ENCODE data around the gene SLBP.

Gene SLBP

GRCh38 chr4:1745697-1746096 is 33.6 kb upstream of the SLBP start:
- in situ Hi-C loops (cut with HindIII; ENCODE audit: low pct_unique_long_range_greater_than_20kb, low sequenced_read_pairs), result no loop called here
- DNase-seq (ENCODE audit: low read depth in 1 of 2, low spot score in 1 of 2), result no peak
- no peak for TF ChIP-seq JUND (IDR thresholded peaks at IDR 0.05; ENCODE audit: low read depth)

GRCh38 chr4:1745165-1745564 is 33.0 kb upstream of the SLBP start:
- no peak for TF ChIP-seq JUND (IDR thresholded peaks at IDR 0.05; ENCODE audit: low read depth)
- DNase-seq (ENCODE audit: low read depth in 1 of 2, low spot score in 1 of 2), result no peak
- in situ Hi-C loops (cut with HindIII; ENCODE audit: low pct_unique_long_range_greater_than_20kb, low sequenced_read_pairs), result no loop called here

GRCh38 chr4:1744552-1744951 is 32.4 kb upstream of the SLBP start:
- no peak for TF ChIP-seq JUND (IDR thresholded peaks at IDR 0.05; ENCODE audit: low read depth)
- no peak for DNase-seq (ENCODE audit: low read depth in 1 of 2, low spot score in 1 of 2)
- in situ Hi-C loops (cut with HindIII; ENCODE audit: low pct_unique_long_range_greater_than_20kb, low sequenced_read_pairs), result no loop called here

DNA sequence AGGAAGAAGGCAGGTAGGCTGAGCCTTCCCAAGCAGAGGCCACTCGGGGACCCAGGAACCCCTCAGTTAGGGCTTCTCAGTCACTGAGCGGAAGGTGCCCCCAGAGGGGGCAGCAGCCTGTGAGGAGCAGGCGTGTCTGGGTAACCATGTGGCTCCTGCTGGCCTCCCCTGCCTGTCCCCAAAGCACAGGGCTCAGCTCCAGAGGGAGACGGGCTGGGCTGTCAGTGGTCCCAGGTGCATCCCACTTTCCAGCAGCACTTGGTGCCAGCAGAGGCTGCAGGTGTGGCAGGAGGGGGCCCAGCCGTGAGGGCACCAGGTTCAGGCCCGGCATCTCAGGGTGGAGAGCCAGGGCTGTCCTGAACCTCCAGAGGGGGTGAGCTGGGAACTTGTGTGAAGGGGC is 31.9 kb upstream of the SLBP start:
- in situ Hi-C loops (cut with HindIII; ENCODE audit: low pct_unique_long_range_greater_than_20kb, low sequenced_read_pairs), result no loop called here
- DNase-seq (ENCODE audit: low read depth in 1 of 2, low spot score in 1 of 2), result no peak
- no peak for TF ChIP-seq JUND (IDR thresholded peaks at IDR 0.05; ENCODE audit: low read depth)

GRCh38 chr4:1743551-1743950 is 31.4 kb upstream of the SLBP start:
- in situ Hi-C loops (cut with HindIII; ENCODE audit: low pct_unique_long_range_greater_than_20kb, low sequenced_read_pairs), result no loop called here
- no peak for DNase-seq (ENCODE audit: low read depth in 1 of 2, low spot score in 1 of 2)
- no peak for TF ChIP-seq JUND (IDR thresholded peaks at IDR 0.05; ENCODE audit: low read depth)

DNA sequence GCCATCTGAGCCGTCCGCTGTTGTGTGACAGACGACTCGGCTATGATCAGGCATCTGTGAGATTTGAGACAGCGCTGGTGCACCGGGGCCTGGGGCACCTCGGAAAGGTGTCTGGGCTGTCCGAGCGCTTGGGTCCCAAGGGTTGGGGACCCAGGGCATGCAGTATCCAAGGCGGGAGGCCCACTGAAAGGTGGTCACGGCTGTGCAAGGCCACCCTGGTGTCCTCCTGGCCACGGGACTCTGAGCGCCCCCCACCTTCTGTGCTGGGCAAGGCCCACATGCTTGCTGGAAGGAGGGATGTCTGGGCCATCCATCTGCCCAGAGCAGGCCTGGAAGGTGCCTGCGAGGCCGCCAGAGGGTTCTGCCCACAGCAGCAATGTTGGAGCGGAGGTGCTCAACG is 29.1 kb upstream of the SLBP start:
- no peak for TF ChIP-seq JUND (IDR thresholded peaks at IDR 0.05; ENCODE audit: low read depth)
- in situ Hi-C loops (cut with HindIII; ENCODE audit: low pct_unique_long_range_greater_than_20kb, low sequenced_read_pairs), result no loop called here
- no peak for DNase-seq (ENCODE audit: low read depth in 1 of 2, low spot score in 1 of 2)

GRCh38 chr4:1740021-1740545 is 28.0 kb upstream of the SLBP start:
- in situ Hi-C loops (cut with HindIII; ENCODE audit: low pct_unique_long_range_greater_than_20kb, low sequenced_read_pairs), result no loop called here
- no peak for DNase-seq (ENCODE audit: low read depth in 1 of 2, low spot score in 1 of 2)
- no peak for TF ChIP-seq JUND (IDR thresholded peaks at IDR 0.05; ENCODE audit: low read depth)

DNA sequence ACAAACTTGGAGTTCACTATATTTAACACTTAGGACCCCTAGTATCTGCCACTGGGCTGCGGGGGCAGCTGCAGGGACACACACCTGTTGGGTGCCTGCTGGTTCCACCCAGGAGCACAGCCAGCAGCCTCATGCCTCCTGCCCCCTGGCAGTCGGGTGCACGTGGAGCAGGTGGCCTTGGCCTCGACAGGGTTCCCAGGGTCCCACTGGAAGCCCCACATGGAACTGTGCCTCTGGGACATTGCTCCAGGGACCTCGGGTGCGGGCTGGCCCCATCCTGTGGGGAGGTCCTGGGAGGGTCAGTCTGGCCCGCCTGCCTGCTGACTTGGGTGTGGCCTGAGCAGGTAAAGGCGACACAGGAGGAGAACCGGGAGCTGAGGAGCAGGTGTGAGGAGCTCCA is 27.2 kb upstream of the SLBP start:
- in situ Hi-C loops (cut with HindIII; ENCODE audit: low pct_unique_long_range_greater_than_20kb, low sequenced_read_pairs), result no loop called here
- no peak for DNase-seq (ENCODE audit: low read depth in 1 of 2, low spot score in 1 of 2)
- TF ChIP-seq JUND (IDR thresholded peaks at IDR 0.05; ENCODE audit: low read depth), result no peak

DNA sequence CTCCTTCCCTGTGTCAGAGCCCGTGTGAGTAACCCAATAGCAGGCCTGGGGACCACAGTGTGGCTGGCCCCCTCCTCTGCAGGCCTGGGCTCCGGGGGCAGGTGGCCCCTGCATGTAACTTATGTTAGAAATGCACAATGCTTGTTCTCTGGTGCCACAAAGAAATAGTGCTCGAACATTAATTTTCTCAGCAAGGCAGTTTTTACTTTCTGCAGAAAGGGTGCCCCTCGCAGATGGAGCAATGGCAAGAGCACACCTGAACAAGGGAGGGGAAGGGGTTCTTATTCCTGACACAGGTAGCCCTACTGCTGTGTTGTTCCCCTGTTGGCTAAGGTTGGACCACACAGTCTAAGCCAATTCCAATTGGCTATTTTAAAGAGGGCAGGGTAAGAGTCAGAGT is 26.3 kb upstream of the SLBP start:
- no peak for TF ChIP-seq JUND (IDR thresholded peaks at IDR 0.05; ENCODE audit: low read depth)
- no peak for DNase-seq (ENCODE audit: low read depth in 1 of 2, low spot score in 1 of 2)
- in situ Hi-C loops (cut with HindIII; ENCODE audit: low pct_unique_long_range_greater_than_20kb, low sequenced_read_pairs), result no loop called here

- in situ Hi-C loops (cut with HindIII; ENCODE audit: low pct_unique_long_range_greater_than_20kb, low sequenced_read_pairs), result no loop called here
- no peak for TF ChIP-seq JUND (IDR thresholded peaks at IDR 0.05; ENCODE audit: low read depth)
- no peak for DNase-seq (ENCODE audit: low read depth in 1 of 2, low spot score in 1 of 2)
These were observed 25.5 kb upstream of the SLBP start for GRCh38 chr4:1737666-1738065.

DNA sequence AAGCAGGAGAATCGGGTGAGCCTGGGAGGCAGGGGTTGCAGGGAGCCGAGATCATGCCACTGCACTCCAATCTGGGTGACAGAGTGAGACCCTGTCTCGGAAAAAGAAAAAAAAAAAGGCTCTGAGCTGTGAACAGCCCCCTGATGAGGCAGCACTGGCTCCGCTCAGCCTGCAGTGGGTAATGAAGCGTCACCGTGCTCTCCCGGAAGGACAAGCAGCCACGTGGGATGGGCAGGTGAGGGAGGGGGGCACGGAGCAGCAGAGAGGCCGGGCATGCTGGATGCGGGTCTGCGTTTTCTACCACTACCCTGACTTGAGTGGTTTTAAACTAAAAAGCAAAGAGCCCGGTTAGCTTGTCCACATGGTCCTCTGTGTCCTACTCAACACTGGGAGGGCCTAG is 24.7 kb upstream of the SLBP start:
- DNase-seq (ENCODE audit: low read depth in 1 of 2, low spot score in 1 of 2), result no peak
- TF ChIP-seq JUND (IDR thresholded peaks at IDR 0.05; ENCODE audit: low read depth), result no peak
- in situ Hi-C loops (cut with HindIII; ENCODE audit: low pct_unique_long_range_greater_than_20kb, low sequenced_read_pairs), result no loop called here

GRCh38 chr4:1735215-1735614 is 23.1 kb upstream of the SLBP start:
- TF ChIP-seq JUND (IDR thresholded peaks at IDR 0.05; ENCODE audit: low read depth), result no peak
- in situ Hi-C loops (cut with HindIII; ENCODE audit: low pct_unique_long_range_greater_than_20kb, low sequenced_read_pairs), result no loop called here
- DNase-seq (ENCODE audit: low read depth in 1 of 2, low spot score in 1 of 2), result no peak

DNA sequence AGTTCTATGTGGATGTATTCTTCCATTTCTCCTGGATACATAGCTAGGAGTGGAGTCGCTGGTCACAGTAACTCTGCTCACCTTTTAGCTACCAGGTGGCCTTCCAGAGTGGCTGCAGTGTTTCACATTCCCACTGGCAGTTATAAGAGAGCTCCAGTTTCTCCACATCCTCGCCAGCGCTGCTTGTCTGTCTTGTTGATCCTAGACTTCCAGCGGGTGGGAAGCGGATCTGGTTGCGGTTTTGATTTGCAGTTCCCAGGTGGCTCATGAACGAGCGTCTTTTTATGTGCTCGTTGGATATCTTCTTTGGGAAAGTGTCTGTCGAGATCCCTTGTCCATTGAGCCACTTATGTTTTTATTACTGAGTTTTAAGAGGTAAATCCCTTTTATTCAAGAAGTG is 20.8 kb upstream of the SLBP start:
- in situ Hi-C loops (cut with HindIII; ENCODE audit: low pct_unique_long_range_greater_than_20kb, low sequenced_read_pairs), result no loop called here
- no peak for TF ChIP-seq JUND (IDR thresholded peaks at IDR 0.05; ENCODE audit: low read depth)
- DNase-seq (ENCODE audit: low read depth in 1 of 2, low spot score in 1 of 2), result no peak

DNA sequence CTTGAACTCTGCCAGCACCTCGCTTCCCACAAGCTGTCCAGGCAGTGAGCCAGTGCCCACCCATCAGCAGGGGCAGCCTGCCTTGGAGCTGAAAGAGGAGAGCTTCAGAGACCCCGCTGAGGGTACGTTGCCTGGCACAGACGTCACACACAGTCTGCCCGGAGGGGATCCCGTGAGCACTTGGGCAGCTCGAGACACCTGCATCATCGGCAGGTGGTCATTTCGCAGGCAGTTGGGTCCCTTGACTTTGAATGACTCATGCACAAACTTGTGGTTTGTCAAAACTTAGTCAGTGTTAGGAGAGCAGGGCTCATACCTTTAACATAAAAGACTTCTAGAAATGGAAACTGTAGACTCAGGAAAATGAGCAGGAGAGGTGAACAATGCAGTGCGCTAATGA is 19.1 kb upstream of the SLBP start:
- DNase-seq (ENCODE audit: low read depth in 1 of 2, low spot score in 1 of 2), result no peak
- TF ChIP-seq JUND (IDR thresholded peaks at IDR 0.05; ENCODE audit: low read depth), result no peak
- in situ Hi-C loops (cut with HindIII; ENCODE audit: low pct_unique_long_range_greater_than_20kb, low sequenced_read_pairs), result no loop called here

All from T47D (cell line).